SK-N-SH (cell line): ENCODE results near the gene RAB8A. TPM values are rescaled to one million over a fixed set of nuclear protein-coding genes. Genes with fewer than 3 reads are reported as not detected.

ENCODE experiments used
- CTCF ChIA-PET: fragments of 300-600, 350-600 bp; formaldehyde crosslinking; extraction: SDS; loops from one replicate; lab custom pipeline; 2021; lab: Yijun Ruan, JAX
- POLR2A ChIA-PET: fragments of 350-600 bp; sonication (Branson Sonifier 250); formaldehyde crosslinking; extraction: SDS; loops from one replicate; lab custom pipeline; 2020; ENCODE audit warnings: antibody characterized with exemption, inconsistent platforms; lab: Yijun Ruan, JAX
- DNase-seq: peaks from one replicate; pipeline ENCODE4 v3.0.0; 2012
- H2AFZ ChIP-seq: fragments of 200-600 bp; sonication (generic); 2 replicates; pipeline ENCODE4 v1.8.1; 2016; ENCODE audit warnings: antibody characterized with exemption, mild to moderate bottlenecking, low read depth
- H3F3A ChIP-seq: fragments of 200-600 bp; sonication (generic); replicated peaks from 2 replicates; pipeline ENCODE3; 2016; ENCODE audit warnings: antibody characterized with exemption, mild to moderate bottlenecking; ENCODE audit not compliant: insufficient read depth
- H3K27ac ChIP-seq, 2 experiments: fragments of 200-500 bp in 1 of 2; fragments of 200-600 bp in 1 of 2; sonication (Bioruptor generic) in 1 of 2; sonication (generic), shearing (Covaris generic) in 1 of 2; 2 replicates each; pipeline versions ENCODE4 v1.5.1 to v1.6.1; 2014 to 2016; ENCODE audit warnings: low read depth in 2 of 2, inconsistent platforms in 1 of 2, low read length in 1 of 2, mild to moderate bottlenecking in 1 of 2, mixed read lengths in 1 of 2
- H3K27me3 ChIP-seq: fragments of 200-600 bp; sonication (generic), shearing (Covaris generic); 2 replicates; pipeline ENCODE4 v1.6.1; 2016; ENCODE audit warnings: mixed run types; ENCODE audit not compliant: insufficient read depth
- H3K36me3 ChIP-seq, 2 experiments: fragments of 200-500 bp in 1 of 2; fragments of 200-600 bp in 1 of 2; sonication (Bioruptor generic) in 1 of 2; sonication (generic) in 1 of 2; replicated peaks in 1 of 2; 2 replicates each; pipeline versions ENCODE3 to v1.5.1; 2014 to 2016; ENCODE audit warnings: low read length in 1 of 2, mild to moderate bottlenecking in 1 of 2; ENCODE audit not compliant: insufficient read depth in 2 of 2, control insufficient read depth in 1 of 2
- H3K4me1 ChIP-seq, 2 experiments: fragments of 200-500 bp in 1 of 2; fragments of 200-600 bp in 1 of 2; sonication (Bioruptor generic) in 1 of 2; sonication (generic), shearing (Covaris generic) in 1 of 2; 2 replicates each; pipeline versions ENCODE4 v1.5.1 to v1.6.1; 2014 to 2016; ENCODE audit warnings: low read depth in 1 of 2, low read length in 1 of 2, mixed run types in 1 of 2; ENCODE audit not compliant: insufficient read depth in 2 of 2, control insufficient read depth in 1 of 2
- H3K4me2 ChIP-seq: fragments of 200-600 bp; sonication (generic), shearing (Covaris generic); 2 replicates; pipeline ENCODE4 v1.6.1; 2017; ENCODE audit warnings: mixed run types
- H3K4me3 ChIP-seq, 2 experiments: fragments of 200-500 bp in 1 of 2; fragments of 200-600 bp in 1 of 2; sonication (Bioruptor generic) in 1 of 2; sonication (generic), shearing (Covaris generic) in 1 of 2; 2 replicates each; pipeline versions ENCODE4 v1.5.1 to v1.8.1; 2014 to 2016; ENCODE audit warnings: low read depth in 2 of 2, inconsistent platforms in 1 of 2, low read length in 1 of 2, mild to moderate bottlenecking in 1 of 2, mixed read lengths in 1 of 2, moderate library complexity in 1 of 2
- H3K79me2 ChIP-seq: fragments of 200-600 bp; sonication (generic); 2 replicates; pipeline ENCODE4 v1.8.1; 2017; ENCODE audit warnings: mild to moderate bottlenecking; ENCODE audit not compliant: insufficient read depth
- H3K9ac ChIP-seq: fragments of 200-600 bp; sonication (generic); 2 replicates; pipeline ENCODE4 v1.6.1; 2017; ENCODE audit warnings: mixed run types
- H3K9me2 ChIP-seq: fragments of 200-600 bp; sonication (generic); 2 replicates; pipeline ENCODE4 v1.6.1; 2017; ENCODE audit warnings: mixed run types
- H3K9me3 ChIP-seq: fragments of 200-600 bp; sonication (generic); 2 replicates; pipeline ENCODE4 v1.6.1; 2017; ENCODE audit warnings: mixed run types, mild to moderate bottlenecking, moderate library complexity
- H4K20me1 ChIP-seq: fragments of 200-600 bp; sonication (generic); 2 replicates; pipeline ENCODE4 v1.6.1; 2017; ENCODE audit warnings: mild to moderate bottlenecking, mixed run types; ENCODE audit not compliant: insufficient read depth
- CHD2 ChIP-seq: fragments of 150-350 bp; IDR thresholded peaks from 2 replicates; pipeline ENCODE4 v1.6.1; 2018; ENCODE audit warnings: low read length; ENCODE audit not compliant: partially characterized antibody
- CTCF ChIP-seq: fragments of 200-600 bp; sonication (generic); IDR thresholded peaks from 2 replicates; pipeline ENCODE4 v1.6.1; 2017; ENCODE audit warnings: antibody characterized with exemption, mild to moderate bottlenecking, moderate library complexity
- GABPA ChIP-seq: IDR thresholded peaks from 2 replicates; pipeline ENCODE4 v1.4.0; 2012; ENCODE audit warnings: low read depth, mild to moderate bottlenecking
- JUND ChIP-seq: IDR thresholded peaks from 2 replicates; pipeline ENCODE4 v1.4.0; 2012
- PBX3 ChIP-seq: IDR thresholded peaks from 2 replicates; pipeline ENCODE4; 2012
- REST ChIP-seq: IDR thresholded peaks from 2 replicates; pipeline ENCODE4 v1.6.1; 2012; ENCODE audit warnings: mild to moderate bottlenecking, low read depth, low read length, moderate library complexity
- SMC3 ChIP-seq: IDR thresholded peaks from 2 replicates; pipeline ENCODE4 v1.6.1; 2012; ENCODE audit warnings: low read depth, low read length, improper control_type of control experiment
- TAF1 ChIP-seq: IDR thresholded peaks from 2 replicates; pipeline ENCODE4 v1.6.1; 2012; ENCODE audit warnings: low read depth, mild to moderate bottlenecking, low read length, moderate library complexity, borderline replicate concordance
- USF2 ChIP-seq: fragments of 150-350 bp; IDR thresholded peaks from 2 replicates; pipeline ENCODE4 v1.6.1; 2017; ENCODE audit warnings: antibody characterized with exemption, low read length, low read depth, borderline replicate concordance
- WGBS: methylation state at CpG from one replicate; pipeline ENCODE4 v1.1.6; 2017; ENCODE audit warnings: low lambda C conversion rate; 5-methylcytosine and 5-hydroxymethylcytosine counted together
- polyA plus RNA-seq, 3 experiments: library from polyadenylated mRNA; depleted of rRNA; stranded (reverse); fragments of >200 nt; gene quantifications; 2 replicates each; pipeline ENCODE4 v1.2.3, GENCODE V29; 2012

Gene RAB8A
- polyA plus RNA-seq, 1 of the 3 experiments (the other 2 are of a cell fraction), result 55.2 TPM

GRCh38 chr19:16153582-16154336 is 42.1 kb downstream of the RAB8A start:
- Histone ChIP-seq H3K9ac (no peak overlapping the region), H3F3A (no peaks in the 10 kb centered on the region), H3K9me2 (no peaks in the 10 kb centered on the region), H2AFZ (no peak overlapping the region), H3K4me3 (no peak overlapping the region), H3K4me1 (no peaks in the 10 kb centered on the region), H3K4me2 (no peak overlapping the region), H3K36me3 (no peaks in the 10 kb centered on the region), H3K9me3 (no peaks in the 10 kb centered on the region), H3K27me3 (no peaks in the 10 kb centered on the region; the same call in 1 of the 2 replicates), H3K79me2 (no peaks in the 10 kb centered on the region), H3K27ac (no peak overlapping the region), H4K20me1 (no peaks in the 10 kb centered on the region)
- CTCF ChIA-PET, result interaction anchor here (0.6 to 1.9 kb wide), 4 partner anchors 42 to 112 kb away, joined by 3 to 7 read pairs (median 3); partner anchors contain the start of gene RAB8A
- POLR2A ChIA-PET, result no interaction called here
- no peak for TF ChIP-seq SMC3
- no peak for TF ChIP-seq JUND
- no peak for TF ChIP-seq USF2
- no peak for TF ChIP-seq CTCF
- no peak for TF ChIP-seq PBX3
- TF ChIP-seq REST, result no peak
- no peak for TF ChIP-seq CHD2
- TF ChIP-seq GABPA, result no peak
- TF ChIP-seq TAF1, result no peak
- no peak for DNase-seq
- WGBS, result 41% methylated on average over 7 of the region's 11 CpGs
